Mucosa of descending colon (tissue), 3 donors: Measurements from ENCODE around the gene C1RL. TPM values are rescaled to one million over a fixed set of nuclear protein-coding genes. Genes with fewer than 3 reads are reported as not detected.

Experiments
- ATAC-seq: fragments of 200-7000 bp; cut with Tn5 transposase; one replicate; pipeline ENCODE4 v1.9.1; 2020; ENCODE audit warnings: mild to moderate bottlenecking, moderate library complexity
- DNase-seq, 3 donors: peaks; one replicate each; pipeline ENCODE4 v3.0.0-alpha.2; 2020
- H3K36me3 ChIP-seq: fragments of 200-600 bp; one replicate; pipeline ENCODE4 v1.8.0; 2021; ENCODE audit warnings: low read depth, mild to moderate bottlenecking
- H3K4me1 ChIP-seq: fragments of 200-600 bp; one replicate; pipeline ENCODE4 v1.8.0; 2021; ENCODE audit warnings: low read depth, mild to moderate bottlenecking
- H3K4me3 ChIP-seq: fragments of 200-600 bp; one replicate; pipeline ENCODE4 v1.8.0; 2021; ENCODE audit warnings: mild to moderate bottlenecking
- H3K9me3 ChIP-seq: fragments of 200-600 bp; one replicate; pipeline ENCODE4 v1.8.0; 2021; ENCODE audit warnings: mild to moderate bottlenecking
- intact Hi-C, 2 donors: fragments of 100-400 bp; cut with DNase I in 1 of 2; cut with micrococcal nuclease in 1 of 2; formaldehyde crosslinking; loops; one replicate each; pipeline versions ENCODE4 v1.11.0 to v1.11.1; 2022; cut with DNase I, micrococcal nuclease
- total RNA-seq, 3 donors: library from RNA; stranded (reverse); fragmentation: NEBNext Ultra II Directional in 2 of 3; extraction: Animal tissue kit (Norgen Biotek cat#: 25700) in 2 of 3; gene quantifications; one replicate each; pipeline versions ENCODE4 v1.2.1 to v1.2.4, GENCODE V29; 2021 to 2023
- TF ChIP-seq, protein P1 (sequence below): fragments of 200-600 bp; IDR thresholded peaks from one replicate; pipeline ENCODE4 v1.8.0; 2022; ENCODE audit warnings: antibody characterized with exemption, mild to moderate bottlenecking
- donor health status: DM: no; HTN: no; CAD: no; lungs with moderate emphysema.
- donor health status: DM: no; HTN: no; CAD: no.
- donor health status: DM: no; HTN: yes; CAD: no.

C1RL gene
- total RNA-seq, 3 donors from 2014 or later, result 47.5 to 61.4 (median 49.4) TPM

DNA sequence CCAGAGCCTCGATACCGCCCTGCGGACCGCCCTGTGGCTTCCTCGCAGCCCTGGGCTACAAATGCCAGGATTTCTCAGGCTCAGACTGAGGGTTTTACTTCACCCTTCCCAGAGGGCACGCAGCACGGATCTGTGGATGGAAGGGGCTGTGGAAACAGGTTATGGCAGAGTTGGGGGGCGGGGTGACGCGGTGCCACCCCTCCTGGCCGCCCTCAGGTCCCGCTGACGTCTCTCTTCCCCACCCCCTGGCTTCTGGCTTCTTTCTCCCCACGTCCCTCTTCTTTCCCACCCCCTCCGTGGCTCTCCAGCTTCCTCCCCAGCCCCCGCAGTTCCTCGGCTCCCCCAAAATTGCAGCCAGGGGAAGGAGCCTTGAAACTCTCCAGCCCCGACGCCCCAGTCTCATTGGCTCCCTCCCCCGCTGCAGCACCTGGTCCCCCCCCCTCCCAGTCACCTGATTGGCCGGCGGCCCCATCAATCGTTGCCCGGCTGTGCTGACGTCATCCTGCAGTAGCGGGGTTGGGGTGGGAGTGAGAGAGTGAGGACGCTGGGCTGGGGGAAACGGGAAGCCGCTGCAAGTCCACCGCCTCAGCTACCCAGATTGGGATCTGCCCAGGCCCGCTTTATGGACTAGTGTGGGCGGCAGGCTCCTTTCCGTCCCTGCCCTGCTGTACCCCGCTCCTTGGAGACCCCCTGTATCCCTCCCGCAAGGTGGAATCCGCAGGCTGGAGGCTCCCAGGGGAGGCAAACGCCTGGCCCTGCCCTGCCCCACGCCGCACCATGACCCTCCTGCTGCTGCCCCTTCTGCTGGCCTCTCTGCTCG lies 21.1 kb upstream of the C1RL start, which contains the start of gene CLSTN3:
Gene CLSTN3, plus strand, starts transcription at position 500 of the 820 bp plus-strand sequence. Its CDS starts 278 bp downstream, at position 778.
- TF ChIP-seq, protein P1, sequence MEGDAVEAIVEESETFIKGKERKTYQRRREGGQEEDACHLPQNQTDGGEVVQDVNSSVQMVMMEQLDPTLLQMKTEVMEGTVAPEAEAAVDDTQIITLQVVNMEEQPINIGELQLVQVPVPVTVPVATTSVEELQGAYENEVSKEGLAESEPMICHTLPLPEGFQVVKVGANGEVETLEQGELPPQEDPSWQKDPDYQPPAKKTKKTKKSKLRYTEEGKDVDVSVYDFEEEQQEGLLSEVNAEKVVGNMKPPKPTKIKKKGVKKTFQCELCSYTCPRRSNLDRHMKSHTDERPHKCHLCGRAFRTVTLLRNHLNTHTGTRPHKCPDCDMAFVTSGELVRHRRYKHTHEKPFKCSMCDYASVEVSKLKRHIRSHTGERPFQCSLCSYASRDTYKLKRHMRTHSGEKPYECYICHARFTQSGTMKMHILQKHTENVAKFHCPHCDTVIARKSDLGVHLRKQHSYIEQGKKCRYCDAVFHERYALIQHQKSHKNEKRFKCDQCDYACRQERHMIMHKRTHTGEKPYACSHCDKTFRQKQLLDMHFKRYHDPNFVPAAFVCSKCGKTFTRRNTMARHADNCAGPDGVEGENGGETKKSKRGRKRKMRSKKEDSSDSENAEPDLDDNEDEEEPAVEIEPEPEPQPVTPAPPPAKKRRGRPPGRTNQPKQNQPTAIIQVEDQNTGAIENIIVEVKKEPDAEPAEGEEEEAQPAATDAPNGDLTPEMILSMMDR, result no peak
- Histone ChIP-seq H3K4me3 (peak within 1 kb of the TSS; percentile 11), H3K4me1 (peaks cover 6% of the 10 kb centered on the region), H3K36me3 (no peaks in the 10 kb centered on the region), H3K9me3 (no peaks in the 10 kb centered on the region)
- ATAC-seq (peak; percentile 83), DNase-seq (peak; percentile 68 to 89 (median 88))
- intact Hi-C loops, result no loop called here

DNA sequence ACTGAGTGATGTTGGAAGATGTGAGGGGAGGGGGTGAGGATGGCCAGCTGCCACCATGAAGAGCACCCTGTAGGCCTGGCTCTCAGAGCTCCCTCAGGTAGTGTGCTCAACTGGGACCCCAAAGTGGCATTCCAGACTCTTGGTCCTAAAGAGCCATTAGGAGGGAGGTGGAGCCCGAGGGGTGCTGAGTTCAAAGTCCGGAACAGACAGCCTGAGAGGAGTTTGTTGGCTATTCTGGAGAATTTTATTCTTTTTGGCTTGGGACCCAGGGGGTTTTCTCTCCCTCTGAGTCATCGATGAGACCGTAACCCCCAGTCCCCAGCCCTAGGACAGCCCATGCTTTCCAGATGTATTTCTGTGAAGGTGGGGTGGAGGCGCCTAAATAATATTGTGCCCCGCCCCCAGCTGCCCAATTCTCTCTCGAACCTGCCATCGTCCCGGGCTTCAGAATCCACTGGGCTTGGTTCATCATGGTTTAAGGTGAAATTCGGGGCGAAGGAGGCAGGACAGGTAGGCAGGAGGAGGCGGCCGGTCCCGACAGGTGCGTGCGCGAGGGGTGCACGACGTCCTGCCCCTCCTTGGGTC lies 20.4 kb upstream of the C1RL start:
- peaks cover 6% of the 10 kb centered on the region for H3K4me1 ChIP-seq
- peak overlapping the region; percentile 11 for H3K4me3 ChIP-seq
- no peaks in the 10 kb centered on the region for H3K36me3 ChIP-seq
- peak in 1 of 3 donors; percentile 17 for DNase-seq
- no peaks in the 10 kb centered on the region for H3K9me3 ChIP-seq
- peak; percentile 1 for ATAC-seq
- intact Hi-C loops, result no loop called here
- TF ChIP-seq, protein P1, result no peak

DNA sequence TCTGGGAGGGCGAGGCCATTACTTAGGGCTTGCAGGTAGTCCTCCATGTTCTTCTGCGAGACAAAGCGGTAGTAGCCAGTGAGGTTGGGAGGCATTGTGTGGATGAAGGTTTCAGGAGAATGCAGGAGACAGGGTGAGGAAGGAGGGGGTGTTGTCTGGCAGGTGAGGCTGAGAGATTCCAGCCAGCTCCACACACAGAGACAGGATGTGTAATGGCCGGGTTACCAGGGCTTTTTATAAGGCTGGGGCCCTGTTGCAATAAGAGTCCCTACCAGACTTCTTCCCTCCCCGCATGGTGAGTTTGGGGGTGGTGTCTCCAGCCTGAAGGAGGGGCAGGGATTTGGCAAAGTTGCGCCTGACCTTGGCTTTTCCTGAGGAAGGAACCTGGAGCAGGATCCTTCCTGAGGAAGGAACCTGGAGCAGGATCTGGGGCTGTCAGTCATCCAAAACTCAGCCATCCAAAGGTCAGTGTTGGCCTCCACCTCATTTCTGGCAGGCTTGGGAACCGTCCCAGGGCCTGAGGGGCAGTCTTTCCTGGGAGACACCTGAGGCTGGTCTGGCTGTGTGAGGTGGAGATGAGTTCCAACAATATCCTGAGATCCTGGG lies 19.8 kb upstream of the C1RL start, which contains the start of gene RBP5:
Gene RBP5, minus strand, starts transcription at position 209 of the 606 bp plus-strand sequence. Its CDS starts 114 bp downstream, at position 95.
- Histone ChIP-seq H3K9me3 (no peaks in the 10 kb centered on the region), H3K36me3 (no peaks in the 10 kb centered on the region), H3K4me3 (peak within 1 kb of the TSS; percentile 11), H3K4me1 (peaks cover 6% of the 10 kb centered on the region)
- intact Hi-C loops, result no loop called here
- ATAC-seq (no peak), DNase-seq (no peak)
- TF ChIP-seq, protein P1, result no peak

DNA sequence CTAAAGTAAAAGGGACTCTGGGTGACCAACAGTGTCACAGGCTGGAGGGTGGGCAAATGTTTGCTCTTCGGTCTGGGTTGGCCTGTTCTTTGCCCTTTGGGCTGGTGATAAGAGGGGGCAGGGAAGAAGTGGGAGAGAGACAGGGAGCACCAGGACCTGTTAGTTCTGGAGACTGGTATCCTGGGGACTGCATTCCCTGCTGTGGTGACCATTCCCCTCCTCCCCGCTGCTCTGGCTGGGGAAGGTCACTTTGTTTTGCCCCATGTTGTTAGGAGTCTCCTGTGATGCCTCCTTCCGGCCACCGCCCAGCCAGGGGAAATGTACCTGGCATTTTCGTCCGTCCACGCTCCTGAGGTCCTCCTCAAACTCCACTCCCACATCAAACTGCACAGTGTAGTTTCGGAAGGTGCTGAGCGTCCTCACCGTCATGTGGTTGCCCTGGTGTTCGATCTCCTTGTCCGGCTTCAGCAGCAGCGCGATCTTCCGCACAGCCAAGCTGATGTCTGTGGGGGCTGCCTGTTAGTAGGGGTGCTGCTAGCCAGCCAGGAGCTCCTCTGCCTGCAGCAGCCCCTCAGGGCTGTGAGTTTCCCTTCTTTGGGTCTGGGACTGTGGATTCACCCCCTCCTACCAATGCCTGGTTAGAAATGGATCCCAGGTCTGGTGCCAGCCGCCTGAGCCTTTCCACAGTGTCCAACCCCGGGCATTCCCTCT lies 19.1 kb upstream of the C1RL start:
- Histone ChIP-seq H3K9me3 (no peaks in the 10 kb centered on the region), H3K4me3 (no peak overlapping the region), H3K36me3 (no peaks in the 10 kb centered on the region), H3K4me1 (peaks cover 6% of the 10 kb centered on the region)
- intact Hi-C loops, result no loop called here
- DNase-seq (no peak), ATAC-seq (no peak)
- TF ChIP-seq, protein P1, result no peak

DNA sequence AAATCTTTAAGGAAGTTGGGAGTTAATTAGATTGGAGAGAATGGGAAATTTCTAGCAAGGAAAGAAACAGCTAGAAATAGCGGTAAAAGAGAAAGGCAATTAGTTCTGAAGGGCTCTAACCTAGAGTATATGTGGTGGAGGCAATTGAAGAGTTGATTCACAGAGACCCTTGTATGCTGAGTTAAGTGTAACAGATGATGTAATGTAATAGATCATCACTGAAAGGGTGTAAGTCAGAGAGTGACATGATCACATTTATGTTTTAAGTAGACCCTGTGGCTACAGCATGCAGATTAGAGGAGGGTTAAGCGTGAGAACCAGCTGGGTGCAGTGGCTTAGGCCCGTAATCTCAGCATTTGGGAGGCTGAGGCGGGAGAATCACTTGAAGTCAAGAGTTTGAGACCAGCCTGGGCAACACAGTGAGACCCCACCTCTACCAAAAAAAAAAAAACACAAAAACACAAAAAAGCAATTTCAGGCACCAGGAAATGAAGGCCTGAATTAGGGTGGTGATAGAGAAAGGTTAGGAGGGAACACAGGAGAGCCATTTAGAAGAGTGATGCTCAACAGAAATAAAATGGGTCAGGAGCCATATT lies 16.7 kb upstream of the C1RL start:
- TF ChIP-seq, protein P1, result no peak
- H3K4me1 ChIP-seq, result peaks cover 6% of the 10 kb centered on the region
- DNase-seq (no peak), ATAC-seq (no peak)
- no peaks in the 10 kb centered on the region for H3K36me3 ChIP-seq
- no peaks in the 10 kb centered on the region for H3K9me3 ChIP-seq
- no peak overlapping the region for H3K4me3 ChIP-seq
- intact Hi-C loops, result no loop called here
